ENCODE measurements around the gene MRPL33.
A peak's percentile ranks its signal among the peaks of the same experiment; 100 is the strongest.

The MRPL33 gene

DNA sequence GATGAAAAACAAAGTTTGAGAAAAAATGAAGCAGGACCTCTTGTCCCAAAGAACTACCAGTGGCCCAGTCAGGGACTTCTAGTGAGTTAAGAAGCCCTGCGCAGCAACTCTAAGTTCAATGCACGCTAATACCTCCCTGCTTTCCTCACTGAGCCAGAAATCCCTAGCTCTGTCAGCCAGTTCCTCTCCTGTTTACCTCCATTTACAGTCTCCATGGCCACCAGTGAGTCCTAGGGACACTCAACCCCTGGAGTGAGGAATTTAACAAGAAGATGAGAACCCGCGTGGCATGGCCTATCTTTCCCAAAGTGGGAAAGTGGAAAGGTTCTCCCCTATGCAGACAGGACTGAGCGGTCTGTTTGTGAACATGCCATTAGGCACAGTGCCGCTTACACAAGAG lies 31.0 kb downstream of the MRPL33 start:
- TF ChIP-seq, protein P1, sequence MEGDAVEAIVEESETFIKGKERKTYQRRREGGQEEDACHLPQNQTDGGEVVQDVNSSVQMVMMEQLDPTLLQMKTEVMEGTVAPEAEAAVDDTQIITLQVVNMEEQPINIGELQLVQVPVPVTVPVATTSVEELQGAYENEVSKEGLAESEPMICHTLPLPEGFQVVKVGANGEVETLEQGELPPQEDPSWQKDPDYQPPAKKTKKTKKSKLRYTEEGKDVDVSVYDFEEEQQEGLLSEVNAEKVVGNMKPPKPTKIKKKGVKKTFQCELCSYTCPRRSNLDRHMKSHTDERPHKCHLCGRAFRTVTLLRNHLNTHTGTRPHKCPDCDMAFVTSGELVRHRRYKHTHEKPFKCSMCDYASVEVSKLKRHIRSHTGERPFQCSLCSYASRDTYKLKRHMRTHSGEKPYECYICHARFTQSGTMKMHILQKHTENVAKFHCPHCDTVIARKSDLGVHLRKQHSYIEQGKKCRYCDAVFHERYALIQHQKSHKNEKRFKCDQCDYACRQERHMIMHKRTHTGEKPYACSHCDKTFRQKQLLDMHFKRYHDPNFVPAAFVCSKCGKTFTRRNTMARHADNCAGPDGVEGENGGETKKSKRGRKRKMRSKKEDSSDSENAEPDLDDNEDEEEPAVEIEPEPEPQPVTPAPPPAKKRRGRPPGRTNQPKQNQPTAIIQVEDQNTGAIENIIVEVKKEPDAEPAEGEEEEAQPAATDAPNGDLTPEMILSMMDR (conservative IDR thresholded peaks at IDR 0.05; ENCODE audit: low read depth, low read length), result no peak
- no peak for DNase-seq (ENCODE audit: low read depth)
- H3K4me3 ChIP-seq (ENCODE audit: low read depth, low read length), result no peak overlapping the region

GRCh38 chr2:27803046-27803445 lies 31.5 kb downstream of the MRPL33 start:
- H3K4me3 ChIP-seq (ENCODE audit: low read depth, low read length), result no peak overlapping the region
- TF ChIP-seq, protein P1 (conservative IDR thresholded peaks at IDR 0.05; ENCODE audit: low read depth, low read length), result no peak
- DNase-seq (ENCODE audit: low read depth), result no peak

DNA sequence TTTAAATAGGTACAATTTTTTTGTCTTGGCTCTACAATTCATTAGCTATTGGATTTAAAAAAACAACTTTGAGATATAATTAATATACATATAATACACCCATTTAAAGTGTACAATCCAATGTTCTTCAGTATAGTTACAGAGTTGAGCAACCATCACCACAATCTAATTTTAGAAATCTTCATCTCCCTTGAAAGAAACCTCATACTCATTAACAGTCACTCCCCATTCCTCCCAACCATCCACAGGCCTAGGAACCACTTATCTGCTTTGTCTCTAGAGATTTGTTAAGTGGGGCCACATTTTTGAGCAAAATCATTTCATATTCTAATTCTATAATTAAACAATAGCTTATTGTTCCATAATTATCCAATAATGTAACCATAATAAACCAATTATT lies 32.6 kb downstream of the MRPL33 start:
- TF ChIP-seq, protein P1 (conservative IDR thresholded peaks at IDR 0.05; ENCODE audit: low read depth, low read length), result no peak
- DNase-seq (ENCODE audit: low read depth), result peak; percentile 50
- H3K4me3 ChIP-seq (ENCODE audit: low read depth, low read length), result no peak overlapping the region

- TF ChIP-seq, protein P1 (conservative IDR thresholded peaks at IDR 0.05; ENCODE audit: low read depth, low read length), result no peak
These were observed 33.7 kb downstream of the MRPL33 start for GRCh38 chr2:27805180-27805579.

GRCh38 chr2:27806311-27807059 lies 35.0 kb downstream of the MRPL33 start:
- TF ChIP-seq, protein P1 (conservative IDR thresholded peaks at IDR 0.05; ENCODE audit: low read depth, low read length), result no peak
- DNase-seq (ENCODE audit: low read depth), result no peak
- H3K4me3 ChIP-seq (ENCODE audit: low read depth, low read length), result no peak overlapping the region

More at GRCh38 chr2:27805180-27805579, 33.7 kb downstream of the MRPL33 start:
- H3K4me3 ChIP-seq (ENCODE audit: low read depth, low read length), result no peak overlapping the region
- no peak for DNase-seq (ENCODE audit: low read depth)

- H3K4me3 ChIP-seq (ENCODE audit: low read depth, low read length), result no peak overlapping the region
- DNase-seq (ENCODE audit: low read depth), result peak; percentile 61
- TF ChIP-seq, protein P1 (conservative IDR thresholded peaks at IDR 0.05; ENCODE audit: low read depth, low read length), result peak; percentile 80
These were observed 36.0 kb downstream of the MRPL33 start for GRCh38 chr2:27807476-27807875.

GRCh38 chr2:27808418-27808817 lies 36.9 kb downstream of the MRPL33 start:
- H3K4me3 ChIP-seq (ENCODE audit: low read depth, low read length), result no peak overlapping the region
- TF ChIP-seq, protein P1 (conservative IDR thresholded peaks at IDR 0.05; ENCODE audit: low read depth, low read length), result no peak
- DNase-seq (ENCODE audit: low read depth), result no peak

All from choroid plexus epithelial cell (primary cell).